GM12873 (cell line): ENCODE data around the gene CDH4.

ENCODE experiments used
- TF ChIP-seq, protein P1 (sequence below): IDR thresholded peaks from 2 replicates; pipeline ENCODE4 v1.5.1; 2012; ENCODE audit warnings: low read depth, mild to moderate bottlenecking, moderate library complexity, low read length, control low read depth; ENCODE audit not compliant: insufficient read depth; ENCODE audit errors: missing control alignments

Gene CDH4

DNA sequence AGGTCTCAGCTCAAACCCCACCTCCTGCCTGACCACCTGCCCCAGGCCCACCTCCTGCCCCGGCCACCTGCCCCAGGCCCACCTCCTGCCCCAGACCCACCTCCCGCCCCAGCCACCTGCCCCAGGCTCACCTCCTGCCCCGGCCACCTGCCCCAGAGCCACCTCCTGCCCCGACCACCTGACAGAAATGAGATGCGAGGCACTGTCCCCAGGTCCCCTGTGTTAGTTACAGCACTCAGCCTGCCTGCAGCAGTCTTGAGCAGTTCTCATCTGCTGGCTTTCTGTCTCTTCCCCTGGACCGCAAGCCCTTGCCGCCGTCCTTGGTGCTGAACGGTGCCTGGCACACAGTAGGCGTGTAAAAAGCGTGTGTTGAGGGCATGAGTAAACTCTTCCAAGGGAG lies 79.5 kb downstream of the CDH4 start:
- TF ChIP-seq, protein P1, sequence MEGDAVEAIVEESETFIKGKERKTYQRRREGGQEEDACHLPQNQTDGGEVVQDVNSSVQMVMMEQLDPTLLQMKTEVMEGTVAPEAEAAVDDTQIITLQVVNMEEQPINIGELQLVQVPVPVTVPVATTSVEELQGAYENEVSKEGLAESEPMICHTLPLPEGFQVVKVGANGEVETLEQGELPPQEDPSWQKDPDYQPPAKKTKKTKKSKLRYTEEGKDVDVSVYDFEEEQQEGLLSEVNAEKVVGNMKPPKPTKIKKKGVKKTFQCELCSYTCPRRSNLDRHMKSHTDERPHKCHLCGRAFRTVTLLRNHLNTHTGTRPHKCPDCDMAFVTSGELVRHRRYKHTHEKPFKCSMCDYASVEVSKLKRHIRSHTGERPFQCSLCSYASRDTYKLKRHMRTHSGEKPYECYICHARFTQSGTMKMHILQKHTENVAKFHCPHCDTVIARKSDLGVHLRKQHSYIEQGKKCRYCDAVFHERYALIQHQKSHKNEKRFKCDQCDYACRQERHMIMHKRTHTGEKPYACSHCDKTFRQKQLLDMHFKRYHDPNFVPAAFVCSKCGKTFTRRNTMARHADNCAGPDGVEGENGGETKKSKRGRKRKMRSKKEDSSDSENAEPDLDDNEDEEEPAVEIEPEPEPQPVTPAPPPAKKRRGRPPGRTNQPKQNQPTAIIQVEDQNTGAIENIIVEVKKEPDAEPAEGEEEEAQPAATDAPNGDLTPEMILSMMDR: no peak

DNA sequence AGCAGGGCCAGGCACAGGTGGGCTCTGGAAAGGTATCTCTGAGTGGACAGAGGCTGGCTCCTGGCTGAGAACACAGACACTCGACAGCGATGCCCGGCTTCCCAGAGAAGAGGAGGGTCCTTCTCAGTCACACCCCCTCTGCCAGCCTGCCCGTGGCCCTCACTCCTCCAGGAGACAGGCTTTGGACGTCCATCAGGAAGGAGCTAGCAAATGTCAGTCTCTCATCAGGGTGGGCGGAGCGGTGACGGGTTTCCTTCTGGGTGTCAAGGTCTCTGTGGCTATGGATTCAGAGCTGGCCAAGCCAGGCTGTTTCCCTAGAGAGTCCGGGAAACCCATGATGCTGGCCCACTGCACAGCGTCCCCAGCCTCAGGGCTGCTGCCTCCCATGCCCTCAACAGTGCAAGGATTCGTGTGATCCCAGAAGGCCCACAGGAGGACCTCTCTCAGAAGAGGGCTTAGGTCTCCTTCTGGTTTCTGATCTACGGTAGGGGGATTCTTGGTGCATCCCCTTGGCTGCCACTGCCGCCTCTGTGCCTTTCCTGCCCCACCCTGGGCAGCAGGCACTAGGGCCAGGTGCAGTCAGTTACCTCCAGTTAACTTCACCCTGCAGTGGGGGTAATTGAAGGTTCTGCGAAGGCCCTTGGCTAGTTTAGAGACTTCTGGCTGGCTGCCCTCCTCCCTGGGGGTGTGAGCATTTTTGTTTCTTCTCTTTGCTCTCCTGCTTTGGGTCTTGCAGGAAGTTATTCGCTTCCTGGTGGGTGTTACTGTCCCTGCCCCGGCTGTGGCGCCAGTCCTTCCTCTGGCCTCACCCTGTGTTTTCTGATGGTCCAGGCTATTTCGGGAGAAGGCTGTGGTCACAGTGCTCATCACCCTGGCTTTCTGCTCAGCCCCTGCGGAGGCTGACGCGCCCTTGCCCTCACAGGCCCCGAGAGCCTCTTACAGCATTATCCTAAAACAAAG lies 80.2 kb downstream of the CDH4 start:
- TF ChIP-seq, protein P1: no peak

DNA sequence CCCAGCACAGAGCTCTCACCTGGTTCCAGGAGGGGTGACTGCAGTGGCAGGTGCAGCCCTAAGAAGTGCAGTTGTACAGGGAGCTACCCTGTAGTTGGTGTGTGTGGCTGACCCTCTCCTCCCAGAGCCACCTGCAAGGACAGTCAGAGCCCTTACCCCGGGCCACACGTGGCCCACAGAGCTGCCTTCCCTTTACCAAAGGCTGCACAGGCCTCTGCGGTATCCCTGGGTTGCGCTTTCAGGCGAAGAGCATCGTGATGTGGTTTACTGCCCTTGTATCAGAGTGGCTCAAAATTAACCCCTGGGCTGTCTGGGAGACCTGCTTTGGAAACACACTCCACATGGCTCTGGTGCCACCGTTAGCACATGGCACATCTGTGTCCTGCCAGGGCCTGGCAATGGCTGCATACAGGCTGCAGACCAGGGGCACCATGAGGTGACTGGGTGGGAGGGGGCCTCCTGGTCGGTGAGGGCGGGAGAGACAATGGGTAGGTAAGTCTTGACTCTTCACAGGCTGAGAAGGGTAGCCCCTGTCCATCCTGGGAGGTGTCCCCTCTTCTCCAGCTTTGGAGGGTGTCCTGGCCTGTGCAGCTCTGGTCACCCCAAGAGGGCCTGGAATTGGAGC lies 81.5 kb downstream of the CDH4 start:
- TF ChIP-seq, protein P1: no peak

DNA sequence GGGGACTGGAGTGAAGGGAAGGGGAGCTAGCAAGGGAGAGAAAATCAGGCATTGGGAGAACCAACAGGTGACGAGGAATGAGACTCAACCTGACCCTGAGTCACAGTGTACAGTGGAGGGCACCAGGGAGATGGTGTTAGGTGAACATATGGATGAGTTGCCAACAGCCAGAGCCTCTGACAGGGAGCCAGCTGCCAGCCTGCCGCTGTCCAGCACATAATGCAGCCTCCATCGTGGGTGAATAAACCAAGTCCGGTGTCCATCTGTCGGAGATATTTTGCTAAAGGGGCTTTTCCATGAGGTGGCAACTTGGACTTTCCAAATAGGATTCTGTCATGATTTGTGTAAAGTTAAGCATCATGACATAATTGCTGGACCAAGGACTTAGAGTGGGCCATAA lies 88.1 kb downstream of the CDH4 start:
- TF ChIP-seq, protein P1: no peak

DNA sequence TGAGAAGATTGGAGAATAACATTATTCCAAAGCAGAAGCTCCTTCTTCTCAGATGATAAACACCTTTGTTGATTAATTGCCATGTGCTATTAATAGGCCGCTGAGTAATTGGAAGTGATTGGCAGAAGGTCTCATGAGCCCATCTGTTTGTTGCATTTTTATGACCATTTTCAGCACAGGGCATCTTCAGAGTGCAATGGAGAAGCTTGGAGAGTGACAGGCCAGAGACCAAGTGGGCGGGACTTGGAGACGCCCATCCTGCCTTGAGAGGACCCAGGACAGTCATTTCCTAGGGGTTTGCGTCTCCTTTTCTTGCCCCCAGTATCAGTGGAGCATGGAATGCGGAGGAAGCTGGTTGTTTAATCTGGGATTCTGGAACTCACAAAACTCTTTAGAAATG lies 89.5 kb downstream of the CDH4 start:
- TF ChIP-seq, protein P1: no peak

DNA sequence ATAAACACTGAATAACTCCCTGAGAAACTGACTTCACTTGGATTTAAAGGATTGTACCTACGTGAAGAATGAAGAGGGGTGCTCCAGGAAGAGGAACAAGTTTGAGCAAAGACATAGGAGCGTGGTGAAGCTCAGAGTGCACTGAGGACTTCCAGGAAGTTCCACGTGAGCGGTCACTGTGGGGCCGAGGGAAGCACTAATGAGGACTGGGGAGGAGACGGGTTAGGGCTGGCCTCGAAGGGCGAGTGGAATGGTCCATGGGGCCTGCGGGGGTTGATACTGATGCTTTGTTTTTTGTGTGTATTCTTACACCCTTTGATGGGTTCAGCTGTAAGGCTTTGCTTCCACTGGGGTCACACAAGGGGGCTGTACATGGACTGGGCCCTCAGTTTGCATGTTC lies 91.9 kb downstream of the CDH4 start:
- TF ChIP-seq, protein P1: no peak

DNA sequence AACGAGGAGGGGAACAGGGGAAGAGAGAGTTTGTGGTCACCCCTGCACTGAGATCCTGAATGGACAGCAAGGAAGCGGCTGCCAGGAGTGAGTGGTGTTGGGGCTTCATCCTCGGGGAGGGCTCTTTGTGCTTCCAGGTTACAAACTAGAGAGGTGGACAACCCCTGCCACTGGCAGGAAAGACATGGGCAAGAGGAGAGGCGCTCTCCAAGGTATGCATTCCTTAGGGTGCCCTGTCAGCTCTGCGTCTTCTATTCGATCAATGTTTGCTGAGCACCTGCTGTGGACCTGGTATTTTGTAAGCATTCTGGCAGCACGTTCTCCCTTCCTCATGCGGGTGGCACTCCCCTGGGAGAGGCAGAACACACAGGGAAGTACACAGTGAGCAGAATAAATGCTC lies 93.6 kb downstream of the CDH4 start:
- TF ChIP-seq, protein P1: no peak
